Right cardiac atrium (tissue), 5 donors: ENCODE results near the gene YIPF5. TPM values are rescaled to one million over a fixed set of nuclear protein-coding genes. Genes with fewer than 3 reads are reported as not detected.

Source experiments
- ATAC-seq, 2 donors: fragments of 200-7000 bp; cut with Tn5 transposase; one replicate each; pipeline versions ENCODE4 v1.8.0 to v1.9.1; 2020; ENCODE audit warnings: moderate library complexity in 2 of 2, mild to moderate bottlenecking in 1 of 2
- DNase-seq, 3 donors: peaks; one replicate each; pipeline ENCODE4 v3.0.0-alpha.2; 2020
- H3K27ac ChIP-seq: one replicate; pipeline ENCODE4 v1.5.1; 2013; ENCODE audit warnings: mild to moderate bottlenecking, low read length, control low read depth, moderate library complexity
- H3K27me3 ChIP-seq: one replicate; pipeline ENCODE4 v1.6.1; 2013; ENCODE audit not compliant: control insufficient read depth, insufficient read depth
- H3K4me1 ChIP-seq: one replicate; pipeline ENCODE4 v1.6.1; 2013; ENCODE audit warnings: low read length; ENCODE audit not compliant: control insufficient read depth, insufficient read depth
- H3K4me3 ChIP-seq: one replicate; pipeline ENCODE4 v1.5.1; 2013; ENCODE audit warnings: low read length, control low read depth
- H3K9me3 ChIP-seq: one replicate; pipeline ENCODE4 v1.6.1; 2013; ENCODE audit warnings: low read length; ENCODE audit not compliant: control insufficient read depth
- WGBS: extraction: QIAGEN DNeasy Blood & Tissue Kit; methylation state at CpG from one replicate; pipeline ENCODE4 v1.1.7; 2013; 5-methylcytosine and 5-hydroxymethylcytosine counted together
- intact Hi-C, 4 donors: fragments of 100-400 bp; cut with DNase I; formaldehyde crosslinking; loops; one replicate each; pipeline versions ENCODE4 v1.11.0 to v1.14.0; 2022 to 2023
- polyA plus RNA-seq: library from polyadenylated mRNA; stranded (reverse); fragments of 200-250 nt; gene quantifications from one replicate; pipeline ENCODE4 v1.2.3, GENCODE V29; 2013
- total RNA-seq, 4 donors: library from RNA; stranded (reverse); fragmentation: NEBNext Ultra II Directional; extraction: Animal tissue kit (Norgen Biotek cat#: 25700); gene quantifications; one replicate each; pipeline ENCODE4 v1.2.1, GENCODE V29; 2021
- donor health status: healthy with polysubstance abuse.
- donor health status: DM: no; HTN: yes; CAD: no.
- donor health status: DM: no; HTN: no; CAD: no.
- donor health status: DM: no; HTN: yes; CAD: no; lungs with severe emphysema.
- donor health status: DM: yes; HTN: yes; CAD: no.

Gene YIPF5
- total and polyA plus RNA-seq, 5 donors, result 9.3 to 35.3 (median 29.6) TPM

GRCh38 chr5:144126707-144127106 lies 43.8 kb downstream of the YIPF5 start:
- WGBS, result 94% methylated on average over 4 of the region's 4 CpGs
- no peak for DNase-seq
- H3K4me1 ChIP-seq, result no peaks in the 10 kb centered on the region
- no peaks in the 10 kb centered on the region for H3K27me3 ChIP-seq
- no peak for ATAC-seq
- H3K27ac ChIP-seq, result no peak overlapping the region
- no peak overlapping the region for H3K4me3 ChIP-seq
- intact Hi-C loops, result loop anchor here in 1 of 4 donors (10.0 kb wide), 1 partner anchor 292 kb away; no protein-coding TSS in a partner anchor
- H3K9me3 ChIP-seq, result no peaks in the 10 kb centered on the region

GRCh38 chr5:144125163-144125726 lies 45.2 kb downstream of the YIPF5 start:
- no peak for DNase-seq
- Histone ChIP-seq H3K4me3 (no peak overlapping the region), H3K27me3 (no peaks in the 10 kb centered on the region), H3K27ac (no peak overlapping the region), H3K9me3 (no peaks in the 10 kb centered on the region), H3K4me1 (no peaks in the 10 kb centered on the region)
- WGBS, result 58% methylated on average over 4 of the region's 4 CpGs
- no peak for ATAC-seq
- intact Hi-C loops, result loop anchor here in 1 of 4 donors (10.0 kb wide), 1 partner anchor 290 kb away; no protein-coding TSS in a partner anchor

DNA sequence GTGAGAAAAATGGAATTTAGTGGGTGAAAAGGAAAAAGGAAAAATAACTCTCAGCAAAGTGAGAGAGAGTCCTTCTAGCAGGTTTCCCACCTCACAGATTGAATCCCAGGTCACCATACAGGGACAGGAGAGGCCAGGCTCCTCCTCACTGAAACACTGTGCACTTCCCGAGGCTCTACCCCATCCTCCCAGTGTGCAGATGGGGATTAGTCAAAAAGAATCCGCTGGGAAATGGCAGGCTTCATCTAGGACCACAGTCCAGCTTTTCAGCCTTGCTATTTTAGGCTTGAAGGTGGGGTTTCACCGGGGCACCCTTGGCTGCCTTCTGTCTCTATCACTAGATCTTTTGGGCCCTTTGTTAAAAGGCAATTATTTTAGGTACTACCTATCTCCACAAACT lies 47.8 kb downstream of the YIPF5 start:
- DNase-seq, result no peak
- no peak for ATAC-seq
- Histone ChIP-seq H3K4me3 (no peak overlapping the region), H3K27ac (no peak overlapping the region), H3K9me3 (no peaks in the 10 kb centered on the region), H3K4me1 (no peaks in the 10 kb centered on the region), H3K27me3 (no peaks in the 10 kb centered on the region)
- intact Hi-C loops, result loop anchor here in 1 of 4 donors (10.0 kb wide), 1 partner anchor 288 kb away; no protein-coding TSS in a partner anchor
- whole genome bisulfite sequencing, result 88% methylated on average over 3 of the region's 3 CpGs

DNA sequence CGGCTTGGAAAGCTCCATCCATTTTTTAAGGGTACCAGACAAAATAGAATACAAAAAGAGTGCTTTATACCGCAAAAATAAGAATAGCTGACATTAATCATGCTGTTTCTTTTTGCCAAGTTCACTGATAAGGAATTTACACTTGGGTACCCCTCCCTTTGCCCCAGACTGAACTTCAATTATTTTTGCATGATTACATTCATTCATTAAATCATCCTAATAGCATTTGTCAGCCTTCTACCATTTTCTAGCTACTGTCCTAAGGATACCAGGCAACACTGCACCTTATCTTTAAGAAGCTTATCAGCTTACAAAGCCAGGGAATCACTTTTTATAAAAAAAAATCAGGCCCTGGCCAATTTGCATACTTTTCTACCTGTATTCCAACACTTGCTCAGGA lies 48.4 kb downstream of the YIPF5 start:
- H3K4me3 ChIP-seq, result no peak overlapping the region
- H3K9me3 ChIP-seq, result no peaks in the 10 kb centered on the region
- H3K27ac ChIP-seq, result no peak overlapping the region
- no peaks in the 10 kb centered on the region for H3K4me1 ChIP-seq
- DNase-seq (no peak), ATAC-seq (no peak)
- WGBS, result 55% methylated on average over 2 of the region's 2 CpGs
- no peaks in the 10 kb centered on the region for H3K27me3 ChIP-seq
- intact Hi-C loops, result loop anchor here in 1 of 4 donors (10.0 kb wide), 1 partner anchor 287 kb away; no protein-coding TSS in a partner anchor

DNA sequence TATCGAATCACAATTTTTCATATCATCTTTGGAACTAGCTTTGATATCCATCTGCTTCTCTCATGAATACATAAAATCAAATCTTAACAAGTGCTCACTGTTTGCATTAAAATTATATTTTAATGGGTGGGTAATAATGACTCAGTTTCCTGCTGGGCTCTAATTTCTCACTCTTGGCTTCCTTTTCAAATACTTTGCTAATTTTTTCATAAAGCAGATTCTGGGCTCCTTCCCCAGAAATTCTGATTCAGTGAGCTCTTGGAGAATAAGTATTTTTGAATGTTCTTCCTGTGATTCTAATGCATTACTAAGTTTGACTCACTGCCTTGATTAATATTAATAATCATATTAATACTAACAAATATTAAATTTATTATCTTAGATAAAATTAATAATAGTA lies 48.9 kb downstream of the YIPF5 start:
- H3K4me3 ChIP-seq, result no peak overlapping the region
- no peak overlapping the region for H3K27ac ChIP-seq
- ATAC-seq (no peak), DNase-seq (no peak)
- intact Hi-C loops, result loop anchor here in 1 of 4 donors (10.0 kb wide), 1 partner anchor 287 kb away; no protein-coding TSS in a partner anchor
- no peaks in the 10 kb centered on the region for H3K9me3 ChIP-seq
- 74% methylated on average over 1 of the region's 1 CpG for WGBS
- no peaks in the 10 kb centered on the region for H3K27me3 ChIP-seq
- H3K4me1 ChIP-seq, result no peaks in the 10 kb centered on the region

DNA sequence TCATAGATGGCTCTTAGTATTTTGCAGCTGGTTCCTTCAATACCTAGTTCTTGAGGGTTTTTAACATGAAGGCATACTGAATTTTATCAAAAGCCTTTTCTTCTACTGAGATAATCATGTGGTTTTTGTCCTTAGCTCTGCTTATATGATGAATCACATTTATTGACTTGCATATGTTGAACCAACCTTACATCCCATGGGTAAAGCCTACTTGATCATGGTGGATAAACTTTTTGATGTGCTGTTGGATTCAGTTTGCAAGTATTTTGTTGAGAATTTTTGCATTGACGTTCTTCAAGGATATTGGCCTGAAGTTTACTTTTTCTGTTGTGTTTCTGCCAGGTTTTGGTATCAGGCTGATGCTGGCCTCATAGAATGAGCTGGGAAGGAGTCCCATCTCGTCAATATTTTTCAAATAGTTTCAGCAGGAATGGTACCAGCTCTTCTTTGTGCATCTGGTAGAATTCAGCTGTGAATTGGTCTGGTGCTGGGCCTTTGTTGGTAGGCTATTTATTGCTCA lies 49.7 kb downstream of the YIPF5 start:
- WGBS, result 53% methylated on average over 2 of the region's 2 CpGs
- H3K4me1 ChIP-seq, result no peaks in the 10 kb centered on the region
- ATAC-seq (no peak), DNase-seq (no peak)
- no peaks in the 10 kb centered on the region for H3K27me3 ChIP-seq
- no peaks in the 10 kb centered on the region for H3K9me3 ChIP-seq
- no peak overlapping the region for H3K4me3 ChIP-seq
- H3K27ac ChIP-seq, result no peak overlapping the region
- intact Hi-C loops, result loop anchor here in 1 of 4 donors (10.0 kb wide), 1 partner anchor 286 kb away; no protein-coding TSS in a partner anchor

GRCh38 chr5:144117412-144117811 lies 53.0 kb downstream of the YIPF5 start:
- Histone ChIP-seq H3K9me3 (no peaks in the 10 kb centered on the region), H3K4me3 (no peak overlapping the region), H3K27ac (no peak overlapping the region), H3K4me1 (no peaks in the 10 kb centered on the region), H3K27me3 (no peaks in the 10 kb centered on the region)
- intact Hi-C loops, result no loop called here
- no peak for DNase-seq
- ATAC-seq, result no peak

GRCh38 chr5:144114571-144114970 lies 55.9 kb downstream of the YIPF5 start:
- H3K4me3 ChIP-seq, result no peak overlapping the region
- H3K27ac ChIP-seq, result no peak overlapping the region
- H3K9me3 ChIP-seq, result no peaks in the 10 kb centered on the region
- intact Hi-C loops, result no loop called here
- no peak for ATAC-seq
- WGBS, result 89% methylated on average over 1 of the region's 1 CpG
- no peak for DNase-seq
- no peaks in the 10 kb centered on the region for H3K27me3 ChIP-seq
- H3K4me1 ChIP-seq, result no peaks in the 10 kb centered on the region

Other genes with a start within 250 kb of the YIPF5 start
- gene KCTD16, start 214 bp upstream of the YIPF5 start, total RNA-seq, result 1 to 10 TPM in 1 of 4 donors, under 1 TPM in 3; 0.31 to 1.1 (median 0.55) TPM
- gene KCTD16, start 214 bp upstream of the YIPF5 start, polyA plus RNA-seq, result 0.07 TPM